ENCODE data around the gene KLHL6. TPM values are rescaled to one million over a fixed set of nuclear protein-coding genes. Genes with fewer than 3 reads are reported as not detected.

KLHL6 gene
- total RNA-seq, 4 donors from 2014 or later, result 0.60 to 17.0 (median 2.7) TPM

DNA sequence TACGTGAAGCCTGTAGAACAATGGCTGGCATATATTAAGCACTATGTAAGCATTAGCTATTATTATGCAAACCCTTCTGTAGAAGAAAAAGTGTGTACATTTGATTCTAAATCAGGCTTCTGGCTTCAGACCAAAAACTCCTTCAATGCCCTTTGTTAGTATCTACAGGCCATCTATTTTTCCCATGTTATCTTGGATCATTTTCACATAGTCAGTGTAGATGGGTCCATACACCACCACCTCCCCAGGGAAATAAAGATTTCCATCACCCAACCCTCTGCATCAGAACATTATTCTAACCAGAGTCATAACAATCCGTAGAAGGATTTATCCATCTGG is 8.0 kb upstream of the KLHL6 start:
- 90 to 100% methylated on average over 2 of the region's 2 CpGs for WGBS, 2 donors (ENCODE audit: low coverage in 1 of 2)
- Histone ChIP-seq H3K4me1 (no peaks in the 10 kb centered on the region), H3K27me3 (no peaks in the 10 kb centered on the region), H3K9me3 (no peaks in the 10 kb centered on the region), H3K36me3 (no peaks in the 10 kb centered on the region), H3K27ac (no peak overlapping the region), H3K4me3 (no peak overlapping the region)
- no peak for DNase-seq
- TF ChIP-seq POLR2AphosphoS5 (IDR thresholded peaks at IDR 0.05), result no peak
- TF ChIP-seq POLR2A (IDR thresholded peaks at IDR 0.05), result no peak
- TF ChIP-seq, protein P1, sequence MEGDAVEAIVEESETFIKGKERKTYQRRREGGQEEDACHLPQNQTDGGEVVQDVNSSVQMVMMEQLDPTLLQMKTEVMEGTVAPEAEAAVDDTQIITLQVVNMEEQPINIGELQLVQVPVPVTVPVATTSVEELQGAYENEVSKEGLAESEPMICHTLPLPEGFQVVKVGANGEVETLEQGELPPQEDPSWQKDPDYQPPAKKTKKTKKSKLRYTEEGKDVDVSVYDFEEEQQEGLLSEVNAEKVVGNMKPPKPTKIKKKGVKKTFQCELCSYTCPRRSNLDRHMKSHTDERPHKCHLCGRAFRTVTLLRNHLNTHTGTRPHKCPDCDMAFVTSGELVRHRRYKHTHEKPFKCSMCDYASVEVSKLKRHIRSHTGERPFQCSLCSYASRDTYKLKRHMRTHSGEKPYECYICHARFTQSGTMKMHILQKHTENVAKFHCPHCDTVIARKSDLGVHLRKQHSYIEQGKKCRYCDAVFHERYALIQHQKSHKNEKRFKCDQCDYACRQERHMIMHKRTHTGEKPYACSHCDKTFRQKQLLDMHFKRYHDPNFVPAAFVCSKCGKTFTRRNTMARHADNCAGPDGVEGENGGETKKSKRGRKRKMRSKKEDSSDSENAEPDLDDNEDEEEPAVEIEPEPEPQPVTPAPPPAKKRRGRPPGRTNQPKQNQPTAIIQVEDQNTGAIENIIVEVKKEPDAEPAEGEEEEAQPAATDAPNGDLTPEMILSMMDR (IDR thresholded peaks at IDR 0.05), result no peak
- TF ChIP-seq EP300 (IDR thresholded peaks at IDR 0.05; ENCODE audit: low read depth), result no peak
- intact Hi-C loops (cut with DNase I; ENCODE audit: low total_unique reads) (no loop called here), in situ Hi-C loops (cut with MboI; ENCODE audit: low pct_ligation_motif_present in 1 of 4, low pct_unique_long_range_greater_than_20kb in 1 of 4, low sequenced_read_pairs in 3 of 4) (no loop called here)

DNA sequence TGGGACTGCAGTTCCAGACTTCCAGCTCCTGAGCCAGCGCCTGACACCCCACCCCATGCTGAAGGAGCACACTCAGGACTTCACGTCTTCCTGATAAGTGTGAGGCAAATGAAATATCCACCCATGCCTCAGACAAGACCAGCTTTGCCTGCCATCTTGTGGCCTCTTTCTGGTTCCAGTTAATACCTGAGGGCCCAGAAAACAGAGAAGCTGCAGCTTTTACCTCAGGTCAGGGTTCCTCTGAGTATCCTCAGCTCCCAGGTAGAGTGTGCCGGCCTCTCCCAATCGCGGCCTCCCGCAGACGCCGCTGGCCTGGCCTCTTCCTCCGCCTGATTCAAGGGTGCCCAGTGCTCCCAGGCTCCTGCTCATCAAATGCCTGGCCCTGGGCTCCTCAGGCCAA is 5.1 kb upstream of the KLHL6 start:
- DNase-seq, result no peak
- Histone ChIP-seq H3K27me3 (no peaks in the 10 kb centered on the region), H3K9me3 (no peaks in the 10 kb centered on the region), H3K4me1 (no peaks in the 10 kb centered on the region), H3K36me3 (no peaks in the 10 kb centered on the region), H3K4me3 (no peak overlapping the region), H3K27ac (no peak overlapping the region)
- 93% methylated on average over 9 of the region's 9 CpGs; no CpG with 5 or more reads in 1 of the 2 donors for WGBS, 2 donors (ENCODE audit: low coverage in 1 of 2)
- in situ Hi-C loops (cut with MboI; ENCODE audit: low pct_ligation_motif_present in 1 of 4, low pct_unique_long_range_greater_than_20kb in 1 of 4, low sequenced_read_pairs in 3 of 4) (no loop called here), intact Hi-C loops (cut with DNase I; ENCODE audit: low total_unique reads) (no loop called here)
- TF ChIP-seq, protein P1 (IDR thresholded peaks at IDR 0.05), result peak in 1 of 5 experiments; percentile 32
- no peak for TF ChIP-seq EP300 (IDR thresholded peaks at IDR 0.05; ENCODE audit: low read depth)

DNA sequence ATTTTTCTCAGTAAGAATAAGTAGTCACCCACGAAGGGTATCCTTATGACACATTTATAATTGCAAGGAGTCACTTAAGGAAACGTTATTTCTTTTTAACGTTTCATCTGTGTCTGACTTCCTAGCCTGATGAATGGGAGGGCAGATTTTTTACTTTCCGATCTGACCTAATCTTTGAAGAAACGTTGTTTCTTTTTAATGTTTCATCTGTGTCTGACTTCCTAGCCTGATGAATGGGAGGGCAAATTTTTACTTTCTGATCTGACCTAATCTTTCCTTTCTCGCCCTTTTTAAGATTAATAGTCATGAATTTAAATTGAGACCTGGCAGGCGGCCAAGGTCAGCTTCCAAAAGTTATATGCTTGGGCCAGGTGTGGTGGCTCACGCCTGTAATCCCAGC is 3.0 kb upstream of the KLHL6 start:
- H3K4me1 ChIP-seq, result no peaks in the 10 kb centered on the region
- H3K27ac ChIP-seq, result no peak overlapping the region
- no peaks in the 10 kb centered on the region for H3K36me3 ChIP-seq
- intact Hi-C loops (cut with DNase I; ENCODE audit: low total_unique reads) (no loop called here), in situ Hi-C loops (cut with MboI; ENCODE audit: low pct_ligation_motif_present in 1 of 4, low pct_unique_long_range_greater_than_20kb in 1 of 4, low sequenced_read_pairs in 3 of 4) (no loop called here)
- no peaks in the 10 kb centered on the region for H3K9me3 ChIP-seq
- TF ChIP-seq, protein P1 (IDR thresholded peaks at IDR 0.05), result no peak
- TF ChIP-seq POLR2A (IDR thresholded peaks at IDR 0.05), result no peak
- no peak for TF ChIP-seq EP300 (IDR thresholded peaks at IDR 0.05; ENCODE audit: low read depth)
- TF ChIP-seq POLR2AphosphoS5 (IDR thresholded peaks at IDR 0.05), result no peak
- no peaks in the 10 kb centered on the region for H3K27me3 ChIP-seq
- 49 to 71% methylated on average over 5 to 8 of the region's 8 CpGs for WGBS, 2 donors (ENCODE audit: low coverage in 1 of 2)
- DNase-seq, result no peak
- no peak overlapping the region for H3K4me3 ChIP-seq

DNA sequence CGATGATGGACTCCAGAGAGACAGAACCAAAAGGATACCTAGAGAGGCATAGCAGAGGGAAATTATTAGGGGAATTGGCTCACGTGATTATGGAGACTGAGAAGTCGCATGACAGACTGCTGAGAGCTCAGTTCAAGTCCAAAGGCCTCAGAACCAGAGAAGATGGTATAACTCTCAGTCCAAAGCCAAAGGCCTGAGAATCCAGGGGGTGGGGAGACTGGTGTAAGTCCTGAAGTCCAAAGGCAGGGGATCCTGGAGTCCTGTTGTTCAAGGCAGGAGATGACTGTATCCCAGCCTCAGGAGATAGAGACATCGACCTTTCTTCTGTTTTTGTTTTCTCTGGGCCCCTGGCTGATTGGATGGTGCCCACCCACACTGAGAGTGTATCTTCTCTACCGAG is 1.2 kb upstream of the KLHL6 start:
- TF ChIP-seq EP300 (IDR thresholded peaks at IDR 0.05; ENCODE audit: low read depth), result no peak
- no peak for TF ChIP-seq POLR2A (IDR thresholded peaks at IDR 0.05)
- TF ChIP-seq POLR2AphosphoS5 (IDR thresholded peaks at IDR 0.05), result no peak
- TF ChIP-seq, protein P1 (IDR thresholded peaks at IDR 0.05), result no peak
- Histone ChIP-seq H3K27me3 (no peaks in the 10 kb centered on the region), H3K4me3 (no peak overlapping the region), H3K9me3 (no peaks in the 10 kb centered on the region), H3K36me3 (no peaks in the 10 kb centered on the region), H3K27ac (no peak overlapping the region), H3K4me1 (peaks cover 0 to 5% (median 0%) of the 10 kb centered on the region in 4 donors)
- 79 to 80% methylated on average over 1 to 5 of the region's 5 CpGs for WGBS, 2 donors (ENCODE audit: low coverage in 1 of 2)
- intact Hi-C loops (cut with DNase I; ENCODE audit: low total_unique reads), result no loop called here
- DNase-seq, result no peak
- in situ Hi-C loops (cut with MboI; ENCODE audit: low pct_ligation_motif_present in 1 of 4, low pct_unique_long_range_greater_than_20kb in 1 of 4, low sequenced_read_pairs in 3 of 4), result no loop called here
